GM23338 (cell line): ENCODE data around the gene CPM. TPM values are rescaled to one million over a fixed set of nuclear protein-coding genes. Genes with fewer than 3 reads are reported as not detected.

ENCODE experiments used
- ATAC-seq: fragments of 200-7000 bp; cut with Tn5 transposase; 3 replicates; pipeline ENCODE4 v1.9.1; 2020
- DNase-seq: peaks from one replicate; pipeline ENCODE4 v3.0.0-alpha.2; 2015; ENCODE audit warnings: low spot score
- H2AFZ ChIP-seq: fragments of 200-600 bp; sonication (generic); 2 replicates; pipeline ENCODE4 v1.8.0; 2016; ENCODE audit warnings: antibody characterized with exemption, mild to moderate bottlenecking, moderate library complexity
- H3F3A ChIP-seq: fragments of 200-600 bp; sonication (generic); replicated peaks from 2 replicates; pipeline ENCODE4 v1.8.0; 2017; ENCODE audit warnings: antibody characterized with exemption, mixed run types, low read depth
- H3K27ac ChIP-seq: fragments of 200-600 bp; sonication (generic); 2 replicates; pipeline ENCODE4 v1.6.1; 2016; ENCODE audit warnings: low read depth
- H3K27me3 ChIP-seq: fragments of 200-600 bp; sonication (generic); 2 replicates; pipeline ENCODE4 v1.8.0; 2016; ENCODE audit warnings: mild to moderate bottlenecking, mixed run types, moderate library complexity; ENCODE audit not compliant: insufficient read depth
- H3K36me3 ChIP-seq: fragments of 200-600 bp; sonication (generic); 2 replicates; pipeline ENCODE4 v1.8.0; 2016; ENCODE audit warnings: mild to moderate bottlenecking; ENCODE audit not compliant: insufficient read depth
- H3K4me1 ChIP-seq: fragments of 200-600 bp; sonication (generic); 2 replicates; pipeline ENCODE4 v1.8.0; 2016; ENCODE audit warnings: mild to moderate bottlenecking, moderate library complexity; ENCODE audit not compliant: insufficient read depth
- H3K4me2 ChIP-seq: fragments of 200-600 bp; sonication (generic); 2 replicates; pipeline ENCODE4 v1.7.1; 2017; ENCODE audit warnings: mixed run types
- H3K4me3 ChIP-seq: fragments of 200-600 bp; sonication (generic); 2 replicates; pipeline ENCODE4 v1.6.1; 2016; ENCODE audit warnings: mixed run types
- H3K79me2 ChIP-seq: fragments of 200-600 bp; sonication (generic); replicated peaks from 2 replicates; pipeline ENCODE4 v1.8.0; 2017; ENCODE audit warnings: mild to moderate bottlenecking; ENCODE audit not compliant: insufficient read depth
- H3K9me2 ChIP-seq: fragments of 200-600 bp; sonication (generic); 2 replicates; pipeline ENCODE4 v1.8.0; 2017; ENCODE audit not compliant: insufficient read depth
- H4K20me1 ChIP-seq: fragments of 200-600 bp; sonication (generic); replicated peaks from 2 replicates; pipeline ENCODE4 v1.8.0; 2017; ENCODE audit warnings: mild to moderate bottlenecking; ENCODE audit not compliant: insufficient read depth
- H3K27ac Mint-ChIP-seq: 2 replicates; pipeline ENCODE4 v1.8.0; 2020; ENCODE audit warnings: inconsistent platforms, mild to moderate bottlenecking, moderate library complexity, mixed read lengths
- H3K27me3 Mint-ChIP-seq: 3 replicates; pipeline ENCODE4 v1.8.0; 2022; ENCODE audit warnings: low read depth, mild to moderate bottlenecking, moderate library complexity, mixed read lengths, inconsistent platforms; ENCODE audit not compliant: insufficient read depth, poor library complexity
- H3K36me3 Mint-ChIP-seq: 3 replicates; pipeline ENCODE4 v1.8.0; 2021; ENCODE audit warnings: low read depth, mild to moderate bottlenecking, inconsistent platforms, moderate library complexity, mixed read lengths
- H3K4me1 Mint-ChIP-seq: 3 replicates; pipeline ENCODE4 v1.8.0; 2020; ENCODE audit warnings: mild to moderate bottlenecking, inconsistent platforms, mixed read lengths
- H3K4me3 Mint-ChIP-seq: 3 replicates; pipeline ENCODE4 v1.8.0; 2021; ENCODE audit warnings: moderate library complexity, mild to moderate bottlenecking, inconsistent platforms, mixed read lengths
- H3K9me3 Mint-ChIP-seq: 3 replicates; pipeline ENCODE4 v1.8.0; 2020; ENCODE audit warnings: moderate library complexity, mild to moderate bottlenecking, inconsistent platforms, mixed read lengths
- CREB1 ChIP-seq: fragments of 250-450 bp; sonication (Bioruptor Pico); IDR thresholded peaks from 2 replicates; pipeline ENCODE4 v1.5.0; 2020; ENCODE audit warnings: low read depth, mild to moderate bottlenecking, moderate library complexity
- CTCF ChIP-seq, 2 experiments: fragments of 200-600 bp in 1 of 2; sonication (generic) in 1 of 2; conservative IDR thresholded peaks; 2 replicates each; pipeline versions ENCODE4 v1.5.1 to v1.6.1; 2016 to 2017; ENCODE audit warnings: antibody characterized with exemption in 2 of 2, low read depth in 2 of 2, mild to moderate bottlenecking in 2 of 2, moderate library complexity in 1 of 2
- ETS1 ChIP-seq: IDR thresholded peaks from 2 replicates; pipeline ENCODE4 v1.6.1; 2016; ENCODE audit warnings: antibody characterized with exemption
- EZH2 ChIP-seq: fragments of 200-600 bp; sonication (generic); IDR thresholded peaks from one replicate; pipeline ENCODE4 v1.8.0; 2017; ENCODE audit warnings: antibody characterized with exemption, mild to moderate bottlenecking, low read depth; ENCODE audit not compliant: unreplicated experiment
- EZH2phosphoT487 ChIP-seq: fragments of 200-600 bp; sonication (generic); IDR thresholded peaks from one replicate; pipeline ENCODE4 v1.8.1; 2018; ENCODE audit warnings: antibody characterized with exemption; ENCODE audit not compliant: unreplicated experiment
- JUNB ChIP-seq: IDR thresholded peaks from one replicate; pipeline ENCODE4 v1.6.1; 2016; ENCODE audit warnings: antibody characterized with exemption; ENCODE audit not compliant: unreplicated experiment
- NANOG ChIP-seq: IDR thresholded peaks from 2 replicates; pipeline ENCODE4 v1.6.1; 2016; ENCODE audit warnings: antibody characterized with exemption, borderline replicate concordance
- POLR2AphosphoS5 ChIP-seq: IDR thresholded peaks from 2 replicates; pipeline ENCODE4 v1.6.1; 2016; ENCODE audit warnings: antibody characterized with exemption, low read depth
- REST ChIP-seq: IDR thresholded peaks from one replicate; pipeline ENCODE4 v1.6.1; 2018; ENCODE audit warnings: antibody characterized with exemption; ENCODE audit not compliant: unreplicated experiment
- STAT1 ChIP-seq: IDR thresholded peaks from one replicate; pipeline ENCODE4 v1.6.1; 2016; ENCODE audit warnings: antibody characterized with exemption; ENCODE audit not compliant: unreplicated experiment
- ZNF114 ChIP-seq: fragments of 250-450 bp; sonication (Bioruptor Pico); IDR thresholded peaks from 2 replicates; pipeline ENCODE4 v1.5.0; 2020; ENCODE audit warnings: mild to moderate bottlenecking, moderate library complexity
- ZNF331 ChIP-seq: fragments of 250-450 bp; sonication (Bioruptor Pico); IDR thresholded peaks from 2 replicates; pipeline ENCODE4 v1.5.0; 2020; ENCODE audit warnings: low read depth, mild to moderate bottlenecking, moderate library complexity
- ZNF462 ChIP-seq: fragments of 250-450 bp; sonication (Bioruptor Pico); IDR thresholded peaks from 2 replicates; pipeline ENCODE4 v1.5.0; 2020; ENCODE audit warnings: mild to moderate bottlenecking, moderate library complexity
- polyA plus RNA-seq: library from polyadenylated mRNA; unstranded; fragments of >200 nt; fragmentation: Nextera tagmentation; extraction: Ambion mirVana; gene quantifications from 2 replicates; pipeline ENCODE4 v1.2.1, GENCODE V29; 2016
- total RNA-seq: library from RNA; depleted of rRNA; stranded (reverse); fragments of >200 nt; shearing (Covaris generic); gene quantifications from 2 replicates; pipeline ENCODE4 v1.2.3, GENCODE V29; 2014

CPM gene
- total and polyA plus RNA-seq, 2 experiments from 2014 or later = 0.37 to 5.8 TPM

- Histone ChIP-seq H3K4me2 (no peak overlapping the region), H3F3A (no peaks in the 10 kb centered on the region), H3K27ac (no peak overlapping the region), H3K9me2 (no peaks in the 10 kb centered on the region), H2AFZ (no peak overlapping the region), H4K20me1 (no peaks in the 10 kb centered on the region), H3K27me3 (no peaks in the 10 kb centered on the region), H3K79me2 (no peaks in the 10 kb centered on the region), H3K4me1 (no peaks in the 10 kb centered on the region), H3K36me3 (no peaks in the 10 kb centered on the region), H3K4me3 (no peak overlapping the region)
- peaks cover 7% of the 10 kb centered on the region; the same call in 2 of the 3 replicates for H3K4me1 Mint-ChIP-seq
- H3K27me3 Mint-ChIP-seq = no peaks in the 10 kb centered on the region
- no peak for DNase-seq
- no peak overlapping the region for H3K4me3 Mint-ChIP-seq
- no peaks in the 10 kb centered on the region for H3K9me3 Mint-ChIP-seq
- no peaks in the 10 kb centered on the region for H3K36me3 Mint-ChIP-seq
- ATAC-seq = no peak
- H3K27ac Mint-ChIP-seq = no peak overlapping the region
- TF ChIP-seq EZH2 (no peak), ZNF114 (CRISPR knock-in tag) (no peak), STAT1 (no peak), EZH2phosphoT487 (no peak), JUNB (no peak), ZNF331 (CRISPR knock-in tag) (no peak), POLR2AphosphoS5 (no peak), NANOG (no peak), ZNF462 (no peak), CTCF (conservative IDR thresholded peaks at IDR 0.05; ENCODE audit: low read depth in 2 of 2) (no peak), CREB1 (CRISPR knock-in tag) (no peak), ETS1 (no peak), REST (no peak)
These were observed 32.7 kb downstream of the CPM start for GRCh38 chr12:68900241-68900640.
